ENCODE measurements around the gene PEX7. TPM values are rescaled to one million over a fixed set of nuclear protein-coding genes. Genes with fewer than 3 reads are reported as not detected.
"Not testable (repeated sequence)": the region's sequence is repeated elsewhere in the genome, so short reads cannot be mapped to it uniquely, and the experiment has no call there.

PEX7 gene
- polyA plus RNA-seq, 1 experiment, result 8.9 TPM

- Histone ChIP-seq H3K4me3 (ENCODE audit: low read depth, low read length) (no peak overlapping the region), H3K9me3 (ENCODE audit: control insufficient read depth, insufficient read depth, low read length) (no peaks in the 10 kb centered on the region), H3K27me3 (ENCODE audit: control insufficient read depth, insufficient read depth, low read length) (no peaks in the 10 kb centered on the region), H3K27ac (ENCODE audit: low read depth, low read length) (no peak overlapping the region)
- POLR2A ChIA-PET, result no interaction called here
- DNase-seq (ENCODE audit: low read depth, low spot score), result no peak
- no peak for TF ChIP-seq CTCF (IDR thresholded peaks at IDR 0.05; ENCODE audit: low read depth, low read length)
- CTCF ChIA-PET, result interaction anchor here (1.1 to 2.2 kb wide), 3 partner anchors 11 to 159 kb away, joined by 3 to 8 read pairs (median 7); partner anchors contain the start of gene MAP3K5
These were observed 18.8 kb upstream of the PEX7 start for GRCh38 chr6:136803608-136804007.

- no peak for DNase-seq (ENCODE audit: low read depth, low spot score)
- CTCF ChIA-PET, result no interaction called here
- POLR2A ChIA-PET, result no interaction called here
- Histone ChIP-seq H3K27ac (ENCODE audit: low read depth, low read length) (no peak overlapping the region), H3K27me3 (ENCODE audit: control insufficient read depth, insufficient read depth, low read length) (no peaks in the 10 kb centered on the region), H3K4me3 (ENCODE audit: low read depth, low read length) (no peak overlapping the region), H3K9me3 (ENCODE audit: control insufficient read depth, insufficient read depth, low read length) (no peaks in the 10 kb centered on the region)
- TF ChIP-seq CTCF (IDR thresholded peaks at IDR 0.05; ENCODE audit: low read depth, low read length), result no peak
These were observed 13.1 kb upstream of the PEX7 start for GRCh38 chr6:136809091-136809860.

- Histone ChIP-seq H3K4me3 (ENCODE audit: low read depth, low read length) (no peak overlapping the region), H3K27ac (ENCODE audit: low read depth, low read length) (no peak overlapping the region), H3K9me3 (ENCODE audit: control insufficient read depth, insufficient read depth, low read length) (no peaks in the 10 kb centered on the region), H3K27me3 (ENCODE audit: control insufficient read depth, insufficient read depth, low read length) (no peaks in the 10 kb centered on the region)
- ChIA-PET POLR2A (no interaction called here), CTCF (interaction anchor here (0.9 to 1.9 kb wide), 5 partner anchors 11 to 167 kb away, joined by 3 to 5 read pairs (median 4); partner anchors contain the start of genes MAP3K5 and PEX7)
- no peak for DNase-seq (ENCODE audit: low read depth, low spot score)
- no peak for TF ChIP-seq CTCF (IDR thresholded peaks at IDR 0.05; ENCODE audit: low read depth, low read length)
These were observed 11.1 kb upstream of the PEX7 start for GRCh38 chr6:136811272-136811671.

GRCh38 chr6:136812174-136812573 is 10.2 kb upstream of the PEX7 start:
- DNase-seq (ENCODE audit: low read depth, low spot score), result no peak
- CTCF ChIA-PET, result interaction anchor here (0.5 to 1.9 kb wide), 2 partner anchors 20 to 830 kb away, joined by 4 to 5 read pairs; partner anchors contain the start of gene MAP3K5

GRCh38 chr6:136815608-136816007 is 6.8 kb upstream of the PEX7 start:
- H3K9me3 ChIP-seq (ENCODE audit: control insufficient read depth, insufficient read depth, low read length); H3K27ac ChIP-seq (ENCODE audit: low read depth, low read length); H3K27me3 ChIP-seq (ENCODE audit: control insufficient read depth, insufficient read depth, low read length); DNase-seq (ENCODE audit: low read depth, low spot score); POLR2A ChIA-PET; H3K4me3 ChIP-seq (ENCODE audit: low read depth, low read length): not testable (repeated sequence)
- CTCF ChIA-PET, result interaction anchor here (1.5 kb wide), 1 partner anchor 171 kb away, joined by 4 read pairs; no protein-coding TSS in a partner anchor

More at GRCh38 chr6:136812174-136812573, 10.2 kb upstream of the PEX7 start:
- Histone ChIP-seq H3K4me3 (ENCODE audit: low read depth, low read length) (no peak overlapping the region), H3K27me3 (ENCODE audit: control insufficient read depth, insufficient read depth, low read length) (peaks cover 2% of the 10 kb centered on the region), H3K27ac (ENCODE audit: low read depth, low read length) (no peak overlapping the region), H3K9me3 (ENCODE audit: control insufficient read depth, insufficient read depth, low read length) (no peaks in the 10 kb centered on the region)
- TF ChIP-seq CTCF (IDR thresholded peaks at IDR 0.05; ENCODE audit: low read depth, low read length), result no peak
- POLR2A ChIA-PET, result interaction anchor here (0.5 kb wide), 1 partner anchor 202 kb away, joined by 3 read pairs; no protein-coding TSS in a partner anchor
